GM23248 (cell line): ENCODE data around the gene ZNF282.

ENCODE experiments used
- EZH2 ChIP-seq: fragments of 200-600 bp; sonication (generic); IDR thresholded peaks from 2 replicates; pipeline ENCODE4 v1.6.1; 2018; ENCODE audit warnings: antibody characterized with exemption, mild to moderate bottlenecking; ENCODE audit not compliant: insufficient read depth, poor library complexity, severe bottlenecking
- EZH2phosphoT487 ChIP-seq: fragments of 200-600 bp; sonication (generic); IDR thresholded peaks from 2 replicates; pipeline ENCODE4 v1.6.1; 2018; ENCODE audit warnings: antibody characterized with exemption, moderate library complexity, mild to moderate bottlenecking, low read depth; ENCODE audit not compliant: insufficient read depth

- TF ChIP-seq EZH2 (no peak), EZH2phosphoT487 (no peak)
These were observed 59.8 kb downstream of the ZNF282 start for GRCh38 chr7:149255174-149255573.
